HEK293 (cell line): Measurements from ENCODE around the gene MEF2C.

Experiments
- CTCF ChIA-PET: fragments of 350-600 bp; formaldehyde crosslinking; extraction: SDS; loops from one replicate; lab custom pipeline; 2021; ENCODE audit warnings: antibody characterized with exemption; lab: Yijun Ruan, JAX
- POLR2A ChIA-PET: fragments of 300-600 bp; formaldehyde crosslinking; extraction: SDS; loops from one replicate; lab custom pipeline; 2020; ENCODE audit warnings: antibody characterized with exemption, inconsistent platforms; lab: Yijun Ruan, JAX
- H3K27ac ChIP-seq: fragments of 200-500 bp; sonication (Bioruptor generic); 2 replicates; pipeline ENCODE4 v1.5.1; 2014; ENCODE audit warnings: low read depth, low read length, control low read depth, inconsistent platforms; ENCODE audit errors: extremely low read depth
- H3K36me3 ChIP-seq, 2 experiments: fragments of 200-500 bp in 1 of 2; sonication (Bioruptor generic) in 1 of 2; 1 replicate in 1 of 2; 2 replicates in 1 of 2; pipeline ENCODE4 v1.5.1; 2014 to 2017; ENCODE audit warnings: inconsistent platforms in 2 of 2, low read length in 2 of 2; ENCODE audit not compliant: control insufficient read depth in 2 of 2, insufficient read depth in 1 of 2
- H3K4me1 ChIP-seq: fragments of 200-500 bp; sonication (Bioruptor generic); 2 replicates; pipeline ENCODE4 v1.5.1; 2014; ENCODE audit warnings: mild to moderate bottlenecking, low read length, inconsistent platforms; ENCODE audit not compliant: control insufficient read depth, insufficient read depth
- H3K4me3 ChIP-seq: 2 replicates; pipeline ENCODE4 v1.5.1; 2011; ENCODE audit warnings: low read depth, mild to moderate bottlenecking, control low read depth, low read length, moderate library complexity
- H3K9me3 ChIP-seq: fragments of 200-500 bp; sonication (Bioruptor generic); 2 replicates; pipeline ENCODE4 v1.5.1; 2014; ENCODE audit warnings: low read depth, low read length, inconsistent platforms; ENCODE audit not compliant: control insufficient read depth, insufficient read depth
- BCL11A ChIP-seq: fragments of 450-650 bp; formaldehyde crosslinking; IDR thresholded peaks from 2 replicates; pipeline ENCODE4 v1.5.1; 2016; ENCODE audit warnings: low read depth, missing biosample characterization, missing genetic modification characterization
- EGR2 ChIP-seq: fragments of 450-650 bp; formaldehyde crosslinking; IDR thresholded peaks from 2 replicates; pipeline ENCODE4 v1.5.1; 2016; ENCODE audit warnings: low read depth, missing biosample characterization, missing genetic modification characterization
- GLIS1 ChIP-seq: fragments of 450-650 bp; formaldehyde crosslinking; IDR thresholded peaks from 2 replicates; pipeline ENCODE4 v1.5.1; 2016; ENCODE audit warnings: missing biosample characterization, missing genetic modification characterization
- SALL2 ChIP-seq: fragments of 450-650 bp; formaldehyde crosslinking; IDR thresholded peaks from 2 replicates; pipeline ENCODE4 v1.5.0; 2017; ENCODE audit warnings: missing biosample characterization, mild to moderate bottlenecking, missing genetic modification characterization, borderline replicate concordance
- ZFHX2 ChIP-seq: fragments of 450-650 bp; formaldehyde crosslinking; conservative IDR thresholded peaks from 2 replicates; pipeline ENCODE4 v1.5.1; 2016; ENCODE audit warnings: missing biosample characterization, missing genetic modification characterization
- ZNF19 ChIP-seq: fragments of 450-650 bp; formaldehyde crosslinking; IDR thresholded peaks from 2 replicates; pipeline ENCODE4; 2016; ENCODE audit warnings: missing biosample characterization, missing genetic modification characterization, low read depth
- ZNF311 ChIP-seq: fragments of 450-650 bp; formaldehyde crosslinking; IDR thresholded peaks from 2 replicates; pipeline ENCODE4 v1.5.1; 2017; ENCODE audit warnings: missing biosample characterization, missing genetic modification characterization, borderline replicate concordance
- ZNF37A ChIP-seq: fragments of 450-650 bp; IDR thresholded peaks from 2 replicates; pipeline ENCODE4 v1.5.1; 2018; ENCODE audit warnings: missing biosample characterization, missing genetic modification characterization
- ZNF544 ChIP-seq: fragments of 450-650 bp; formaldehyde crosslinking; IDR thresholded peaks from 2 replicates; pipeline ENCODE4 v1.5.0; 2017; ENCODE audit warnings: missing biosample characterization, missing genetic modification characterization
- ZNF600 ChIP-seq: fragments of 450-650 bp; formaldehyde crosslinking; IDR thresholded peaks from 2 replicates; pipeline ENCODE4 v1.5.1; 2016; ENCODE audit warnings: missing biosample characterization, missing genetic modification characterization
- ZNF626 ChIP-seq: fragments of 450-650 bp; sonication (Bioruptor Pico); formaldehyde crosslinking; IDR thresholded peaks from 2 replicates; pipeline ENCODE4 v1.5.1; 2018; ENCODE audit warnings: missing biosample characterization, missing genetic modification characterization, inconsistent platforms
- ZNF768 ChIP-seq: fragments of 450-650 bp; formaldehyde crosslinking; IDR thresholded peaks from 2 replicates; pipeline ENCODE4 v1.5.1; 2018; ENCODE audit warnings: missing biosample characterization, mild to moderate bottlenecking, missing genetic modification characterization
- ZNF792 ChIP-seq: fragments of 450-650 bp; formaldehyde crosslinking; IDR thresholded peaks from 2 replicates; pipeline ENCODE4 v1.5.1; 2016; ENCODE audit warnings: missing biosample characterization, missing genetic modification characterization
- TF ChIP-seq, protein P1 (sequence below): fragments of 450-650 bp; formaldehyde crosslinking; IDR thresholded peaks from 2 replicates; pipeline ENCODE4 v1.5.1; 2017; ENCODE audit warnings: missing biosample characterization, missing genetic modification characterization
- TF ChIP-seq, protein P2 (sequence below): fragments of 450-650 bp; formaldehyde crosslinking; conservative IDR thresholded peaks from 2 replicates; pipeline ENCODE4 v1.5.1; 2016; ENCODE audit warnings: low read depth, missing biosample characterization, missing genetic modification characterization
- TF ChIP-seq, protein P3 (sequence below): fragments of 450-650 bp; formaldehyde crosslinking; IDR thresholded peaks from 2 replicates; pipeline ENCODE4 v1.5.0; 2017; ENCODE audit warnings: missing biosample characterization, missing genetic modification characterization, borderline replicate concordance

The MEF2C gene

DNA sequence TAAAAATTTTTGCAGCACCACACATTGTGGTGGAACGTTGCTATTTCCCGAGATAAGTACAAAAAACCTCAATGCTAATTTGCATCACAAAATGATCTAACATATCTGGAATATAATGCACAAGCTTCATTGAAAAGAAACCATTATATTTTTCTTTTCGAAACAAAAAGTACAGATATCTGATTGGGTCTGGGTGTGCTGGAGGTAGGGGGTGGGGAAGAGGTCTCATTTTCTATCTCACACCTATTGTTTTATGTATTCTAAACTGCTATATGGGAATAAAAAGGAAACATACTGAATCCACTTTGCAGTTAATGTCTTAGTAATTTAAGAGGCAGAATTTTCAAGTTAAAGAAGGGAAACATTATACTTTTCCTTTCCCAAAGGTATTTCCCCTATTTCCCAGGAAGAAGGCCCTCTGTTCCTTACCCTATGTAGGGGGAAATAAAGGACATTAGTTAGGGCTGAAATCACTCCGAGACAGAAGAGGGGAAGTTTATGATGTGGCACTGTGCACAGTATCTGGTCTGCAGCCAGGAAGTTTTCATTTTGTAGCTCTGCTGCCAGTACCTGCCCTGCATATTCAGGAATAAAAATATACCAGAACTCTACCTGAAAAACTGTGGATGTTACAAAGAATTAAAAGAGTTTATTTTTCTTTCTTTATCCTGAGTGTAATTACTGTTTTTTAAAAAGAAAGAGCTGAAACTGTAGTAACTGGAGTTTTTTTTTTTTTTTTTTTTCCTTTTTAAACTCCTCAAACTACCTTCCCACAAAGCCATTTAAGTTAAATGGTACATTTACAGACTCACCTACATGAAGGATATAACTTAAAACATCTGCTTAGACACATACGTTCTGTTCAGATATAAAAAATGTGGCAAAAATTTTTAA, 7.4 kb downstream of the MEF2C start (continued):
- TF ChIP-seq GLIS1 (tag by site-specific recombination) (no peak), EGR2 (no peak), ZNF37A (tag by site-specific recombination) (no peak), SALL2 (tag by site-specific recombination) (no peak), ZNF768 (tag by site-specific recombination) (no peak), ZFHX2 (no peak)

DNA sequence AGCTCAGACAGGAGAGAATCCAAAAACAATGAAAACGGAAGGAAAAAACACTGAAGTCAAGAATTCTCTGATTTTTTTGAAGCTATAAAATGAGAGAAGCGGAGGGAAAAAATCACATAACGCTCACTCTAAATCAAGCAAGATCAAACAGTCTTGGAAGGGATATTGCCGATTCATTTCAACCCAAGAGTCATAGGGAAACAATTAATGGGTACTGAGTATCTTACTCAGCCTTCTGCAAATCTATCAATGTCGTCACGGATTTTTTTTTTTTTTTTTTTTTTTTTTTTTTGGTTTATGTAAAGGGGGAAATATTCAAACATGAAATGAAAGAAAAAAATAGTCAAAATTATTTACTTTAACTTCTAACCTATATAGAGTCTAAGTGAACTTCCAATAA, 9.5 kb downstream of the MEF2C start:
- Histone ChIP-seq H3K27ac (no peak overlapping the region), H3K4me3 (no peak overlapping the region), H3K9me3 (no peaks in the 10 kb centered on the region), H3K36me3 (no peaks in the 10 kb centered on the region), H3K4me1 (no peaks in the 10 kb centered on the region; the same call in 1 of the 2 replicates)
- TF ChIP-seq ZNF792 (no peak), ZNF544 (tag by site-specific recombination) (no peak), ZNF19 (tag by site-specific recombination) (no peak), ZNF626 (tag by site-specific recombination) (no peak), BCL11A (tag by site-specific recombination) (no peak), ZNF311 (tag by site-specific recombination) (no peak), ZNF600 (tag by site-specific recombination) (no peak)
- TF ChIP-seq, protein P1, sequence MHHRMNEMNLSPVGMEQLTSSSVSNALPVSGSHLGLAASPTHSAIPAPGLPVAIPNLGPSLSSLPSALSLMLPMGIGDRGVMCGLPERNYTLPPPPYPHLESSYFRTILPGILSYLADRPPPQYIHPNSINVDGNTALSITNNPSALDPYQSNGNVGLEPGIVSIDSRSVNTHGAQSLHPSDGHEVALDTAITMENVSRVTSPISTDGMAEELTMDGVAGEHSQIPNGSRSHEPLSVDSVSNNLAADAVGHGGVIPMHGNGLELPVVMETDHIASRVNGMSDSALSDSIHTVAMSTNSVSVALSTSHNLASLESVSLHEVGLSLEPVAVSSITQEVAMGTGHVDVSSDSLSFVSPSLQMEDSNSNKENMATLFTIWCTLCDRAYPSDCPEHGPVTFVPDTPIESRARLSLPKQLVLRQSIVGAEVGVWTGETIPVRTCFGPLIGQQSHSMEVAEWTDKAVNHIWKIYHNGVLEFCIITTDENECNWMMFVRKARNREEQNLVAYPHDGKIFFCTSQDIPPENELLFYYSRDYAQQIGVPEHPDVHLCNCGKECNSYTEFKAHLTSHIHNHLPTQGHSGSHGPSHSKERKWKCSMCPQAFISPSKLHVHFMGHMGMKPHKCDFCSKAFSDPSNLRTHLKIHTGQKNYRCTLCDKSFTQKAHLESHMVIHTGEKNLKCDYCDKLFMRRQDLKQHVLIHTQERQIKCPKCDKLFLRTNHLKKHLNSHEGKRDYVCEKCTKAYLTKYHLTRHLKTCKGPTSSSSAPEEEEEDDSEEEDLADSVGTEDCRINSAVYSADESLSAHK (tag by site-specific recombination), result no peak
- TF ChIP-seq, protein P2, sequence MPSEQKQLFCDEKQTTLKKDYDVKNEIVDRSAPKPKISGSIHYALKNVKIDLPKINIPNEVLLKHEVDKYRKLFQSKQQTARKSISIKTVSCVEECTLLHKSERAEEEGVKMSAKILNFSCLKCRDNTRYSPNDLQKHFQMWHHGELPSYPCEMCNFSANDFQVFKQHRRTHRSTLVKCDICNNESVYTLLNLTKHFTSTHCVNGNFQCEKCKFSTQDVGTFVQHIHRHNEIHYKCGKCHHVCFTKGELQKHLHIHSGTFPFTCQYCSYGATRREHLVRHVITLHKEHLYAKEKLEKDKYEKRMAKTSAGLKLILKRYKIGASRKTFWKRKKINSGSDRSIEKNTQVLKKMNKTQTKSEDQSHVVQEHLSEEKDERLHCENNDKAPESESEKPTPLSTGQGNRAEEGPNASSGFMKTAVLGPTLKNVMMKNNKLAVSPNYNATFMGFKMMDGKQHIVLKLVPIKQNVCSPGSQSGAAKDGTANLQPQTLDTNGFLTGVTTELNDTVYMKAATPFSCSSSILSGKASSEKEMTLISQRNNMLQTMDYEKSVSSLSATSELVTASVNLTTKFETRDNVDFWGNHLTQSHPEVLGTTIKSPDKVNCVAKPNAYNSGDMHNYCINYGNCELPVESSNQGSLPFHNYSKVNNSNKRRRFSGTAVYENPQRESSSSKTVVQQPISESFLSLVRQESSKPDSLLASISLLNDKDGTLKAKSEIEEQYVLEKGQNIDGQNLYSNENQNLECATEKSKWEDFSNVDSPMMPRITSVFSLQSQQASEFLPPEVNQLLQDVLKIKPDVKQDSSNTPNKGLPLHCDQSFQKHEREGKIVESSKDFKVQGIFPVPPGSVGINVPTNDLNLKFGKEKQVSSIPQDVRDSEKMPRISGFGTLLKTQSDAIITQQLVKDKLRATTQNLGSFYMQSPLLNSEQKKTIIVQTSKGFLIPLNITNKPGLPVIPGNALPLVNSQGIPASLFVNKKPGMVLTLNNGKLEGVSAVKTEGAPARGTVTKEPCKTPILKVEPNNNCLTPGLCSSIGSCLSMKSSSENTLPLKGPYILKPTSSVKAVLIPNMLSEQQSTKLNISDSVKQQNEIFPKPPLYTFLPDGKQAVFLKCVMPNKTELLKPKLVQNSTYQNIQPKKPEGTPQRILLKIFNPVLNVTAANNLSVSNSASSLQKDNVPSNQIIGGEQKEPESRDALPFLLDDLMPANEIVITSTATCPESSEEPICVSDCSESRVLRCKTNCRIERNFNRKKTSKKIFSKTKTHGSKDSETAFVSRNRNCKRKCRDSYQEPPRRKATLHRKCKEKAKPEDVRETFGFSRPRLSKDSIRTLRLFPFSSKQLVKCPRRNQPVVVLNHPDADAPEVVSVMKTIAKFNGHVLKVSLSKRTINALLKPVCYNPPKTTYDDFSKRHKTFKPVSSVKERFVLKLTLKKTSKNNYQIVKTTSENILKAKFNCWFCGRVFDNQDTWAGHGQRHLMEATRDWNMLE (tag by site-specific recombination), result no peak
- TF ChIP-seq, protein P3, sequence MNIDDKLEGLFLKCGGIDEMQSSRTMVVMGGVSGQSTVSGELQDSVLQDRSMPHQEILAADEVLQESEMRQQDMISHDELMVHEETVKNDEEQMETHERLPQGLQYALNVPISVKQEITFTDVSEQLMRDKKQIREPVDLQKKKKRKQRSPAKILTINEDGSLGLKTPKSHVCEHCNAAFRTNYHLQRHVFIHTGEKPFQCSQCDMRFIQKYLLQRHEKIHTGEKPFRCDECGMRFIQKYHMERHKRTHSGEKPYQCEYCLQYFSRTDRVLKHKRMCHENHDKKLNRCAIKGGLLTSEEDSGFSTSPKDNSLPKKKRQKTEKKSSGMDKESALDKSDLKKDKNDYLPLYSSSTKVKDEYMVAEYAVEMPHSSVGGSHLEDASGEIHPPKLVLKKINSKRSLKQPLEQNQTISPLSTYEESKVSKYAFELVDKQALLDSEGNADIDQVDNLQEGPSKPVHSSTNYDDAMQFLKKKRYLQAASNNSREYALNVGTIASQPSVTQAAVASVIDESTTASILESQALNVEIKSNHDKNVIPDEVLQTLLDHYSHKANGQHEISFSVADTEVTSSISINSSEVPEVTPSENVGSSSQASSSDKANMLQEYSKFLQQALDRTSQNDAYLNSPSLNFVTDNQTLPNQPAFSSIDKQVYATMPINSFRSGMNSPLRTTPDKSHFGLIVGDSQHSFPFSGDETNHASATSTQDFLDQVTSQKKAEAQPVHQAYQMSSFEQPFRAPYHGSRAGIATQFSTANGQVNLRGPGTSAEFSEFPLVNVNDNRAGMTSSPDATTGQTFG (tag by site-specific recombination), result no peak
- CTCF ChIA-PET, result interaction anchor here (0.6 kb wide), 1 partner anchor 1566 kb away, joined by 4 read pairs; no protein-coding TSS in a partner anchor
- POLR2A ChIA-PET, result no interaction called here
